H9 (cell line): Measurements from ENCODE around the gene FOXR1. TPM values are rescaled to one million over a fixed set of nuclear protein-coding genes. Genes with fewer than 3 reads are reported as not detected.

ENCODE experiments used
- DNase-seq: peaks from one replicate; pipeline ENCODE4 v3.0.0-alpha.2; 2017
- H2AFZ ChIP-seq: one replicate; pipeline ENCODE4 v1.6.1; 2013; ENCODE audit warnings: mild to moderate bottlenecking, low read length, control low read depth, moderate library complexity
- H2AK5ac ChIP-seq: 2 replicates; pipeline ENCODE4 v1.6.1; 2013; ENCODE audit warnings: low read length, control low read depth, mixed read lengths; ENCODE audit not compliant: insufficient read length
- H2BK120ac ChIP-seq: one replicate; pipeline ENCODE4 v1.6.1; 2013; ENCODE audit warnings: low read depth, mild to moderate bottlenecking, low read length, control low read depth, inconsistent platforms; ENCODE audit not compliant: poor library complexity, severe bottlenecking
- H2BK12ac ChIP-seq: 2 replicates; pipeline ENCODE4 v1.6.1; 2013; ENCODE audit warnings: low read length, control low read depth, mixed read lengths, low read depth; ENCODE audit not compliant: insufficient read length
- H2BK15ac ChIP-seq: 2 replicates; pipeline ENCODE4 v1.6.1; 2013; ENCODE audit warnings: low read depth, low read length, control low read depth
- H2BK20ac ChIP-seq: one replicate; pipeline ENCODE4 v1.6.1; 2013; ENCODE audit warnings: low read depth, mild to moderate bottlenecking, low read length, control low read depth, inconsistent platforms; ENCODE audit not compliant: poor library complexity, severe bottlenecking
- H2BK5ac ChIP-seq: 2 replicates; pipeline ENCODE4 v1.6.1; 2013; ENCODE audit warnings: low read length, control low read depth, mixed read lengths; ENCODE audit not compliant: insufficient read length
- H3K14ac ChIP-seq: 2 replicates; pipeline ENCODE4 v1.6.1; 2013; ENCODE audit warnings: low read length, control low read depth; ENCODE audit not compliant: insufficient read depth
- H3K18ac ChIP-seq: 2 replicates; pipeline ENCODE4 v1.6.1; 2013; ENCODE audit warnings: low read depth, mild to moderate bottlenecking, mixed read lengths, low read length, control low read depth; ENCODE audit not compliant: insufficient read length
- H3K23ac ChIP-seq: 2 replicates; pipeline ENCODE4 v1.6.1; 2013; ENCODE audit warnings: low read length, control low read depth, mixed read lengths, low read depth; ENCODE audit not compliant: insufficient read length
- H3K23me2 ChIP-seq: 2 replicates; pipeline ENCODE4 v1.6.1; 2013; ENCODE audit warnings: low read depth, mild to moderate bottlenecking, mixed read lengths, low read length, control low read depth; ENCODE audit not compliant: insufficient read length, poor library complexity, severe bottlenecking
- H3K27ac ChIP-seq: 2 replicates; pipeline ENCODE4 v1.5.1; 2013; ENCODE audit warnings: low read length, control low read depth, mixed read lengths, low read depth; ENCODE audit not compliant: insufficient read length
- H3K27me3 ChIP-seq: 2 replicates; pipeline ENCODE4 v1.6.1; 2013; ENCODE audit warnings: low read length, control low read depth, inconsistent platforms; ENCODE audit not compliant: insufficient read depth
- H3K4ac ChIP-seq: 2 replicates; pipeline ENCODE4 v1.6.1; 2013; ENCODE audit warnings: low read depth, mild to moderate bottlenecking, control low read depth, inconsistent platforms, low read length, moderate library complexity
- H3K4me1 ChIP-seq: 2 replicates; pipeline ENCODE4 v1.6.1; 2013; ENCODE audit warnings: low read length, control low read depth, inconsistent platforms; ENCODE audit not compliant: insufficient read depth
- H3K4me2 ChIP-seq: 2 replicates; pipeline ENCODE4 v1.6.1; 2013; ENCODE audit warnings: low read length, control low read depth, mixed read lengths; ENCODE audit not compliant: insufficient read length, insufficient read depth
- H3K56ac ChIP-seq: 2 replicates; pipeline ENCODE4 v1.6.1; 2013; ENCODE audit warnings: low read depth, mild to moderate bottlenecking, mixed read lengths, low read length, control low read depth; ENCODE audit not compliant: insufficient read length
- H3K79me1 ChIP-seq: 2 replicates; pipeline ENCODE4 v1.6.1; 2013; ENCODE audit warnings: low read depth, mild to moderate bottlenecking, moderate library complexity, low read length, control low read depth, inconsistent platforms; ENCODE audit not compliant: insufficient read depth, poor library complexity, severe bottlenecking
- H3K79me2 ChIP-seq: 2 replicates; pipeline ENCODE4 v1.6.1; 2013; ENCODE audit warnings: low read length, control low read depth, inconsistent platforms; ENCODE audit not compliant: insufficient read depth
- H3K9ac ChIP-seq: 2 replicates; pipeline ENCODE4 v1.6.1; 2013; ENCODE audit warnings: low read length, control low read depth, mixed read lengths; ENCODE audit not compliant: insufficient read length; ENCODE audit errors: extremely low read depth
- H3K9me3 ChIP-seq: one replicate; pipeline ENCODE4 v1.6.1; 2013; ENCODE audit warnings: low read depth, low read length, inconsistent platforms; ENCODE audit not compliant: control insufficient read depth
- H3T11ph ChIP-seq: one replicate; pipeline ENCODE4 v1.6.1; 2013; ENCODE audit warnings: mild to moderate bottlenecking, low read length, control low read depth, inconsistent platforms
- H4K20me1 ChIP-seq: one replicate; pipeline ENCODE4 v1.6.1; 2013; ENCODE audit not compliant: control insufficient read depth, insufficient read length, insufficient read depth
- H4K5ac ChIP-seq: 2 replicates; pipeline ENCODE4 v1.6.1; 2013; ENCODE audit warnings: low read depth, mild to moderate bottlenecking, mixed read lengths, low read length, control low read depth; ENCODE audit not compliant: insufficient read length
- H4K8ac ChIP-seq: replicated peaks from 2 replicates; pipeline ENCODE4 v1.6.1; 2013; ENCODE audit warnings: low read length, control low read depth, mixed read lengths, low read depth; ENCODE audit not compliant: insufficient read length
- H4K91ac ChIP-seq: 2 replicates; pipeline ENCODE4 v1.6.1; 2013; ENCODE audit warnings: low read depth, mild to moderate bottlenecking, moderate library complexity, mixed read lengths, low read length, control low read depth; ENCODE audit not compliant: insufficient read length
- H3K27ac Mint-ChIP-seq, 3 experiments: 2 replicates in 2 of 3; 3 replicates in 1 of 3; pipeline ENCODE4 v1.8.0; 2020 to 2021; ENCODE audit warnings: mixed read lengths in 3 of 3, mild to moderate bottlenecking in 1 of 3, moderate library complexity in 1 of 3
- H3K27me3 Mint-ChIP-seq: 2 replicates; pipeline ENCODE4 v1.8.0; 2021; ENCODE audit warnings: low read depth, mild to moderate bottlenecking, moderate library complexity, mixed read lengths
- H3K36me3 Mint-ChIP-seq, 3 experiments: 2 replicates in 2 of 3; 3 replicates in 1 of 3; pipeline ENCODE4 v1.8.0; 2020 to 2021; ENCODE audit warnings: low read depth in 3 of 3, mixed read lengths in 3 of 3; ENCODE audit not compliant: insufficient read depth in 1 of 3
- H3K4me1 Mint-ChIP-seq, 2 experiments: 2 replicates each; pipeline ENCODE4 v1.8.0; 2020; ENCODE audit warnings: mixed read lengths in 2 of 2
- H3K4me3 Mint-ChIP-seq, 2 experiments: 2 replicates in 1 of 2; 3 replicates in 1 of 2; pipeline ENCODE4 v1.8.0; 2020 to 2021; ENCODE audit warnings: mild to moderate bottlenecking in 2 of 2, mixed read lengths in 2 of 2, moderate library complexity in 1 of 2
- H3K9me3 Mint-ChIP-seq, 2 experiments: 2 replicates in 1 of 2; 3 replicates in 1 of 2; pipeline ENCODE4 v1.8.0; 2020; ENCODE audit warnings: mild to moderate bottlenecking in 2 of 2, mixed read lengths in 2 of 2, moderate library complexity in 1 of 2
- CTCF ChIP-seq: fragments of 200-600 bp; sonication (generic); conservative IDR thresholded peaks from 3 replicates; pipeline ENCODE4 v1.8.0; 2021; ENCODE audit warnings: antibody characterized with exemption, mild to moderate bottlenecking
- WGBS: extraction: QIAGEN DNeasy Blood & Tissue Kit; methylation state at CpG from one replicate; pipeline ENCODE4 v1.1.7; 2013; ENCODE audit warnings: missing lambda C conversion rate, low lambda C conversion rate, mixed read lengths; ENCODE audit not compliant: insufficient read length; ENCODE audit errors: extremely low coverage; 5-methylcytosine and 5-hydroxymethylcytosine counted together
- total RNA-seq: library from RNA; stranded (reverse); gene quantifications from 2 replicates; pipeline ENCODE4 v1.2.1, GENCODE V29; 2021

FOXR1 gene
- total RNA-seq, 1 experiment from 2014 or later, result not detected

GRCh38 chr11:118996926-118997626 is 25.5 kb downstream of the FOXR1 start:
- H3K27me3 Mint-ChIP-seq, result no peaks in the 10 kb centered on the region
- Histone ChIP-seq H3K9ac (peak overlapping the region; percentile 41), H3K79me1 (no peaks in the 10 kb centered on the region), H3K18ac (no peak overlapping the region), H4K91ac (no peak overlapping the region), H3K9me3 (no peaks in the 10 kb centered on the region), H2BK5ac (no peak overlapping the region), H3K14ac (no peak overlapping the region), H3K23me2 (peaks cover 11% of the 10 kb centered on the region), H3K4me1 (no peaks in the 10 kb centered on the region), H2AK5ac (no peak overlapping the region), H3K23ac (no peak overlapping the region), H2BK15ac (no peak overlapping the region), H2BK12ac (no peak overlapping the region), H4K5ac (no peak overlapping the region), H2BK20ac (no peak overlapping the region), H3K79me2 (no peaks in the 10 kb centered on the region; the same call in 1 of the 2 replicates), H4K20me1 (no peaks in the 10 kb centered on the region), H3K4me2 (peak overlapping the region; percentile 68), H3K56ac (no peak overlapping the region), H2BK120ac (no peak overlapping the region), H3K27me3 (no peaks in the 10 kb centered on the region), H3T11ph (no peak overlapping the region), H4K8ac (no peak overlapping the region), H2AFZ (no peak overlapping the region), H3K27ac (no peak overlapping the region), H3K4ac (no peak overlapping the region)
- peak overlapping the region; percentile 74 to 97 (median 83); a peak in 6 of 7 replicates for H3K27ac Mint-ChIP-seq
- H3K4me3 Mint-ChIP-seq, result peak overlapping the region; percentile 95 to 99
- peaks cover 34 to 70% (median 53%) of the 10 kb centered on the region in 3 experiments for H3K36me3 Mint-ChIP-seq
- peaks cover 17 to 18% of the 10 kb centered on the region in 2 experiments for H3K4me1 Mint-ChIP-seq
- peaks cover 9 to 11% of the 10 kb centered on the region in 2 experiments for H3K9me3 Mint-ChIP-seq
- TF ChIP-seq CTCF, result peak; percentile 51; the same call in 2 of the 3 replicates
- DNase-seq, result peak; percentile 40
- WGBS, result no CpG with 5 or more reads among the region's 22 CpGs
